RPMI8226 (cell line): ENCODE results near the gene PIM3.

Source experiments
- DNase-seq: peaks from one replicate; pipeline ENCODE4 v3.0.0-alpha.2; 2015

PIM3 gene

DNA sequence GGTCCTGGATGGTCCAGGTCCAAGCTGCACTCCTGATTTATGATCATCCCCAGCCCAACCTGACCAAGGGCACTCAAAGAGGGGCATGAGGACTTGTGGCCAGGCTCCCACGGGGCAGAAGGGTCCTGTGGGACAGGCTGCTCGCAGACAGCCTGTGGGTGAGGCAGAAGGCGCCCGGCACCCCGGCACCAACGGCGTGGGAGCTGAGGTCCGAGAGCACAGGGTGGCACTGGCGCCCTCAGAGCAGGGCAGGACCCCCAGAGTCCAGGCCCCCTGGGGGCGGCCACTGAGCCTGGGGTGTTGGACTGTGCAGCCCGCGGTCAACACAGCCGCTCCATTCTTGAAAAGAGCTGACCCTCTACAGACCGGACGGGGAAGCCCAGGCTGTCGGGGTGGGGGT is 48.7 kb downstream of the PIM3 start:
- DNase-seq: no peak

DNA sequence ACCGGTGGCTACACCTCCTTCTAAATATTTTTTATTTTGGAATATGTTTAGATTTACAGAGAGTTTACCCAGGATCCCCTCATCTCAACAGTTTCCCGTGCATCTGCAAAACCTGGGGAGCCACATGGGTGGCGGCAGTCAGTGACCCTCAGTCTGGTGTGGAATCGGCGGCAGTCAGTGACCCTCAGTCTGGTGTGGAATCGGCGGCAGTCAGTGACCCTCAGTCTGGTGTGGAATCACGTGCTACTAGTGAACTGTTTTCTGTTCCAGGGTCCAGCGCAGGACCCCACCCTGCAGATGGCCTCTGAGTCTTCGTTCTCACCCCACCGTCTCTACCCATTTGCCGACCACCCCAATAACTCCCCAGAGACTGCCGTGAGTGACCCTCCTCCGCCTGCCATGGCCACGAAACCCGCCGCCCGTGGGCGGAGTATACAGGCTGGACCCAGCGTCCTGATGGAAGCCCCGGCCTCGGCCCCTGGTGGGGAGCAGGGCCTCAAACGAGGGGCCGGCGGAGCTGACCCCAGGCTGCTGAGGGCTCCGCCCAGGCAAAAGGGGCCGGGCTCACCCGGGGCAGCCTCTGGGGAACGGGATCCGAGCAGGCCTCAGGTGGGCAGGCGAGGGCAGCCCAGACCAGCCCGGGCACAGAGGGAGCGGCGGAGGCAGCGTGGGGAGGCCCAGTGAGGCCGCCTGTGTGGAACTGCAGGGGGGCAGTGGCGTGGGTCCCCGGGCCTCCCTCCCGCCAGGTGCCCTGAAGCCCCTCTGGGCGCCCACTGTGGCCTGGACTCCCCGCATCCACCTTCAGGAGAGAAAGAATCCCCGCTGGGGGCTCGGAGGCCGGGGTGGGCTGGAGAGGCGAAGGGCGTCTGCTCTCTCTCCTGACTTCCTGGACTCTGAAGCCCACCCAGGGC is 49.4 kb downstream of the PIM3 start:
- no peak for DNase-seq

DNA sequence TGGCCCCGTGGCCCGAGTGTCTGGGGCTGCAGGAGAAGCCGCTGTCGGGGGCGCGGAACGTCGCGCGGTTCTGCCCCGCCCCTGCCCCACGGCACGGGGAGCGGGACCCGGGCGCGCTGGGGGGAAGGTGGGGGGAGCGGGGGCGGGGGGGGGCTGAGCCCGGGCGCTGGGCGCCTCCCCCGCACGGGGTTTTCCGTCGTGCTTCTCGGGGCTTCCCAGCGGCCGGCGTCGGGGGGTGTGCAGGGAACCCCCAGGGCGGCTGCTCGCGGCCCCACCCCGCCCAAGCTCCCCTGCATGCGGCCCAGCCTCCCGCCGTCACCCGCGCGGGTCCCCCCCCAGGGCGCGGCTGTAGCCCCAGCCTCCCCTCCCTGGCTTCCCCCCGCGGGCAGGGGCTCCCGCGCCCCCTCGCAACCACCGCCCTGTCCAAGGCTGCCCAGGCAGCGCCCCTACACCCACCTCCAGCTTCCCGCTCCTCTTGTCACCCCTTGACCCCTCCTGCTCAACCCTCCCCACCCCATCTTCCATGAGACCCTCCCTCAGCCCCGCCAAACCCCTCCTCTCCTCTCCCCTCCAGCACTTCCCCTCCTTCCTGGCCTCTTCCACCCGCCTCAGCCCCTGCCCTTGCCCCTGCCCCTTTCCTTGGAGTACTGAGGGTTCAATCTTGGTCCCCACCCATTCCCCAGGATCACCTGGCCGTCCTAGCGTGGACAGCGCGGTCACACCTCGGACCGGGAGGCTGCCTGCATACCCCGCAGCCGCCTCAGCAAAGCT is 50.3 kb downstream of the PIM3 start:
- no peak for DNase-seq

DNA sequence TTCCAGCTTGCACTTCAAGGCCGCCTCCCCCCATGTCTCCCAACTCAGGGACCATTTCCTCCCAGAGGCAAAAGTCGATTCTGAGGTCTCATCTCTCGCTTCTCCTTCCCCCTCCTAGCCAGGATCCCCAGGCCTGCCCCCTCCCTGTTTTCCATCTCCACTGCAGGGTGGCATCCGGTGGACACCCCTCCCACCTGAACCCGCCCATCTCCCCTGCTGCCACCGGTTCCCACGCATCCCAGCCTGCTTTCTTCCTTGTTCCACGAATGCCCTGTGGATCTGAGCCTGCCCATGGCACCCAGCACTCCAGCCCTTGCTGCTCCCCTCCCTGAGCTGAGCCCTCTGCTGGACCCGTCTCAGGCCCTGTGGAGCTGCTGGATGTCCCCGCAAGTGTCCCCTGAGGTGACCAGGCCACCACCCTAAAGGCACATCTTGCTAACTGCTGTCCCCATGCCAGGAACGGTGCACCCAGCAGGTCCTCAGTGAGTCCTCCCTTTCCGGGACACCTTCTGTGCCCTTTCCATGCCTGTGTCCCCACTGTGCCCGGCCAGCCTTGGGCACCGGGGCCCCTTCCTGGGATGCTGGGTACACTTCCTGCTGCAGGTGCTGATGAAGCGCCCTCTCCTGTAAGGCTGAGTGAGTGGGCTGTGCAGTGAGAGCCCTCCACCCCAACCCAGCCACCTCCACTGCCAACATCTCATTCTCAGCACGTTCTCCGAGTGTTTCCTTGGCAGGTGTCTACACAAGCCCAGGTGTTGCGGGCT is 51.1 kb downstream of the PIM3 start:
- DNase-seq: no peak

DNA sequence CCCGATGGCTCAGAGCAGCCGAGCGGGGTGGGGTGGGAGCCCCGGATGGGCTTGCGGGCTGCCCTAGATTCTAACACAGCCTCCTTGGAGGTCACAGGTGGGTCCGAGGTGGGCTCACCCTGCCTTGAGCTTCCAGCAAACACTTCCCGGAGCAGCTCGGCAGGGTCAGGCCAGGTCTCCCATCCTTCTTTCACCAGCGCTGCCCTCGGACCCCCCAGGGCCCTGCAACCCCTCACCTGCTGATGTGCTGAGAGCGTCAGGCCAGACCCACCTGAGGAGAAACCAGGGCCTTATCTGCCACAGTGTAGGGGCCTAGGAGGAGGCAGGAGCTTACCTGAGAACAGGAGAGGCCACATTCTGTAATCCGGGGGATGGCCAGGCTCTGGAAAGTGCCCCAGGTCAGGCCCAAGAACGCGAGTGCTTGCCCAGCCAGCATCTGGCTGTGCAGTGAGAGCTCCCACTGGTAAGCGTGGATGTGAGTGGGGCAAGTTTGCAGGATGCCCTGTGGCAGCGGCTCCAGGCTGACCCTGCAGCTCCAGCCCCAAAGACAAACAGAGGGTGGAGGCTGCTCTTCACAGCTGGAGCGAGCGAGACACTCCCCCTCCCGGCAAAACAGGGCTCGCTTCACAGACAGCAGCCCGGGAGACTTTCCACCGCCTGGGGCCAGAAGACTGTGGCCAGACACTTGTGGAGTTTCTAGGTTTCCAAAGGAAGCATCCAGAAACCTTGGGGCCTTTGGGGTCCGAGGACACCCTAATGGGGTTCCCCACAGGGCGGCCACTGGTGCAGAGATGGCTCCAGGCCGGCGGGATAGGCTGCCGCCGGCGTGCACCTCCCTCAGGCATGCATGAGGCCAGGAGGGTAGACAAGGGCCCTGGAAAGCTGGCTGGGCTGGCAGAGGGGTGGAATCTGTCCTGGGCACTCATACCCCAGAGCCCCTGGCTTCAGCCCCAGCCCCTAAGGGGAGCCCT is 51.9 kb downstream of the PIM3 start, which contains the start of gene IL17REL:
Gene IL17REL, minus strand, starts transcription at position 555 of the 971 bp plus-strand sequence. Its CDS starts 119 bp downstream, at position 436.
- DNase-seq: no peak
